ENCODE data around the gene CAMKK1.
A peak's percentile ranks its signal among the peaks of the same experiment; 100 is the strongest.

The CAMKK1 gene

DNA sequence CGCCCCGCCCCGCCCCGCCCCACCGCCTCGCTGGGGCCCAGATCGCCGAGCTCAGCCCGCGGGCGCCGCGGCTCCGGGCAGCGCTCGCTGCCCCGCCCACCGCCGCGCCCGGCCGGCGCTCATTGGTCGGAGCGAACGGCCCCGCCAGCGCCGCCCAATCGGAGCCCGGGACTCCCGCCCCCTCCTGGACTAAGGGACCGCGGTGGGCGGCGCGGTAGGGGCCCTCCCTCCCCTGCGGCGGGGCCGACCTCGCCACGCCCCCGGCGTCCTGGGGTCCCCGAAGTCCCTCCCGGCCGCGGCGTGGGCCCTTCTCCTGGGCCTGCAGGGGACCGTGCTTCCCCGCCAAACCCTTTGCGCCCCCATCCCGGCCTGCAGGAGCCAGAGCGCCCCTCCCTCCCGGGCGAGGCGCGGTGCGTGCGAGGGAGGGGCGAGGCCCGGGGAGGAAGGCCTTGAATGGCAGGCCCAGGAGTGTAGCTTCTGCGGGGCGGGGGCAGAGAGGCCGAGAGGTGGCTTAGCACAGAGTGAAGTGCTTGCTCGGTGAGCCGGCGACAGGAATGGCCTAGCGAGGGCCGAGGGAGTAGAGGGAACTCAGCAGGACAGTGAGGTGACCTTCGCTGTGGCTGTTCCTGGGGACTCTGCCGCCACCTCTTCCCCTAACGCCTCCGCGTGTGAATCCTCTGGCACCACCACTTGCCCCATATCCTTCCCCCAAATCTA, at the start of gene CAMKK1:
CAMKK1 (minus strand) TSS at position 51 of the 717 bp plus-strand sequence. CDS start 7,366 bp downstream, outside the sequence.
- peak; percentile 74 to 88 for DNase-seq (ENCODE audit: low read depth in 2 of 2)

- no peak for DNase-seq (ENCODE audit: low read depth in 2 of 2)
These were observed 48.3 kb upstream of the CAMKK1 start for GRCh38 chr17:3940965-3941698.

GRCh38 chr17:3937359-3937758, 44.5 kb upstream of the CAMKK1 start:
- no peak for DNase-seq (ENCODE audit: low read depth in 2 of 2)

DNA sequence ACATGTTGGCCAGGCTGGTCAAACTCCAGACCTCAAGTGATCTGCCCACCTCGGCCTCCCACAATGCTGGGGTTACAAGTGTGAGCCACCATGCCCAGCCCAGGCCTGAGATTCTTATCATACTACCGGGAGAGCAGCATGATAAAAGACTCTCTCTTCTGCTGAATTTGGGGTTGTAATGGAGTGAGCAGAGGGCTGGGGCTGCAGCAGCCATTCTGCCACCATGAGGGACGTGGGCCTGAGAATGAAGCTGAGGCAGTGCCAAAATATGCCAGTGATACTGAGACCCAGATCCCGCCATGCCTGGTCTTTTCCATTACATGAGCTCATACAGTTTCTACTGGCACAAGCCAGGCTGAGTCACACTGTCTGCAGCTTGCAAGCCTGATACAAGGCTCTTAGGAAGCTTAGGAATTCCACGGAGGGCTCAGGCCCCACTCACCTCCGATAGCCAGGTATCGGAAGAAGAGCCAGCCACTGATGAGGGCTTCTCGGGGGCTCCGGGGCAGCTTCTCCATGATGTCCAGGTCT, 43.0 kb upstream of the CAMKK1 start:
- DNase-seq (ENCODE audit: low read depth in 2 of 2), result no peak

DNA sequence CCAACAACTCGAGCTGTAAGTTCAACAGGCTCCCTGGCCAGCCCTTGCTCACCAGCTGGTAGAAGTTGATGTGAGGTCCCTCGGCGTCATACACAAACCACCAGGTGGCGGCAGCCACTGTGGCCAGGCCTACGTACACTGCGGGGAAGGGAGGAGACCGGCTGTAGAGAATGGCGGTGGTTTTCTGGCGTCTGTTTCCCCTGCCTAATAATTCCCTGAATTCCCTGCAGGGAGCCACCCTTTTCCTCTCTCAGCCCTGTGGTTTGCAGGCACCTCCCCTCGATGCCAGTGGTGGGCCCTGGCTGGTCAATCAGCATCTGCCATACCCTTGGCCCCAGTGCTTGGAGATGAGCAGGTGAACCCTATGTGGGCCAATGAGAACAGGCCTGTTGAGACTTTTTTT, 42.3 kb upstream of the CAMKK1 start:
- DNase-seq (ENCODE audit: low read depth in 2 of 2), result no peak

GRCh38 chr17:3929764-3930163, 36.9 kb upstream of the CAMKK1 start:
- DNase-seq (ENCODE audit: low read depth in 2 of 2), result no peak

- no peak for DNase-seq (ENCODE audit: low read depth in 2 of 2)
These were observed 36.3 kb upstream of the CAMKK1 start for GRCh38 chr17:3929181-3929580.

DNA sequence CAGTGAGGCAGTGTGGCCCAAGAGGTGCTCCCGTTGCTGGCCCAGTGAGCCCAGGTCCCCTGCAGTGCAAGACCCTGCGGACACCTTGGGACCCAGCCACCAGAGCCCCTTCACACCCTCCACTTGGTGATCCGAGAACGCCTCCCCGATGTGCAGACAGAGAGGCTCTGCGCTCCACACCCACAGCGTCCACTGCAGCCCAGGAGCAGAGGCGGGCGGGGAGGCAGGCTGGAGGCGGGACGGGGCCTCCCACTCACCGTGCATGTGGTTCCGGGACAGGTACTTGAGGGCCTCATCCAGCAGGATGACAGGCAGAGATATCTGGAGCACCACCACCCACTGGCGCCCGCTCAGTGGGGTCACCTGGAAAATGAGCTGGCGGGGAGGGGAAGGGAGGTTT, 35.6 kb upstream of the CAMKK1 start:
- no peak for DNase-seq (ENCODE audit: low read depth in 2 of 2)

DNA sequence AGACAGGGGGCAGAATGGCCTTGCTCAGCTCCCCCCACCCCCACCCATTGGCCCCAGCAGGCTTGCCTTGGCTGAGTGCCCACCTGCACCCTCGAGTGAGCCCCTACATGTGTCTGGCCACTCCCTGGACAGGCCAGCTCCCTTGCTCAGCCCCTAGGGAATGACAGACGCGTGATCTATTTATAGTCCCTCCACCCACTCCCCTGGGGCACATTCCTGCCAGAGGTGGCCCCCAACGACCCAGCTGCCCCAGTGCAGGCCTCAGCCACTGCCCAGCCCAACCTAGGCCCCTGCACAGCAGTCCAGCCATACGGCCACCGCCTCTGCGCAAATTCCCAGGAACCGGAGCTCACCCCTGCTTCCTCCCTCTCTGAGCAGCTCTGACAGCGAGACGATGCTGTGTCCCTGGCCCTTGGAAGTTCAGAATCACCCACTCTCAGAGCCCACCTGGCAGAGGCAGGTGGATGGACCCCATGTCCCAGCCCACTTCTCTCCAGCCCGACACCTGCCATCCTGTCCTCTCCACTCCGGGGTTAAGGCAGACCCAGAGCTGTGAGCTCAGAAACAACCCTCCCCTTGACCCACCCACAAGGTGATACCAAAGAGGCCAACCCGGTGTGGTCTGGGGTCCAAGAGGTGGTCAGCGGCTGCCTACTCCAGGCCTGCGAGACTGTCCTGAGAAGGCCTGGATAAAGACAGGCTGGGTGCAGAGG, 34.9 kb upstream of the CAMKK1 start:
- no peak for DNase-seq (ENCODE audit: low read depth in 2 of 2)

DNA sequence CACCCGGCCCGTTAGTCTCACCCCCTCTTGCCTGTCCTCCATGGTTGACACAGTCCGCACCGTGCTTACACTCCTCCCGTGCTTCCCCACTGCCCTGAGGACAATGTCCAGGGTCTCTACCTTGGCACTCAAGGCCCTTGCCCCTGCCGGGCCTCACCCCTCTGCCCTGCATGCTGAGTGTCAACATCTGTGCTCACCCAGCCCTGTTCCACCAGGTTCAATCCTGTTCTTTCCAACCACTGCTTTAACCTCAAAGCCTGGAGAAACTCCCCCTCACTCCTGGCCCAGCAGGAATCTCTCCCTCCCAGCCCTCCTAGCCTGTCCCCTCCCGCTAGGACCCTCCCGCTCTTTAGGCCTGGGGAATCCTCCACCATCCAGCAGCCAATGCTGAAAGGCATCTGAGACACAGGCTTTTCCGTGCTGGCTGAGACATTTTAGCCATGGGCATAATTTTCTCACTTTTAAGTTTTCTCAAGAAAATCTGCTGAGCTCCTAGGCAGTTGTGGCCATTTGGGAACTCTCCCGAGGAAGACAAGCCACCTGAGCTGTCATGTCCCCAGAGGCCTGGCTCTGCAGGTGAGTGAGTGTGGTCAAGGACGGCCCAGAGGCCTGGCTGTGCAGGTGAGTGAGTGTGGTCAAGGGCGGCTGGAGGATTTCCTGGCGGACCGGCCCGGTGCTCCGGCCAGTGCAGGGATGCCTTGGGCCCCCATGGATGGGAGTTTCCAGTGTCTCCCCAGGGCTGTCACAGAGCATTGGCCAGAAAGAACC, 34.2 kb upstream of the CAMKK1 start:
- DNase-seq (ENCODE audit: low read depth in 2 of 2), result no peak

DNA sequence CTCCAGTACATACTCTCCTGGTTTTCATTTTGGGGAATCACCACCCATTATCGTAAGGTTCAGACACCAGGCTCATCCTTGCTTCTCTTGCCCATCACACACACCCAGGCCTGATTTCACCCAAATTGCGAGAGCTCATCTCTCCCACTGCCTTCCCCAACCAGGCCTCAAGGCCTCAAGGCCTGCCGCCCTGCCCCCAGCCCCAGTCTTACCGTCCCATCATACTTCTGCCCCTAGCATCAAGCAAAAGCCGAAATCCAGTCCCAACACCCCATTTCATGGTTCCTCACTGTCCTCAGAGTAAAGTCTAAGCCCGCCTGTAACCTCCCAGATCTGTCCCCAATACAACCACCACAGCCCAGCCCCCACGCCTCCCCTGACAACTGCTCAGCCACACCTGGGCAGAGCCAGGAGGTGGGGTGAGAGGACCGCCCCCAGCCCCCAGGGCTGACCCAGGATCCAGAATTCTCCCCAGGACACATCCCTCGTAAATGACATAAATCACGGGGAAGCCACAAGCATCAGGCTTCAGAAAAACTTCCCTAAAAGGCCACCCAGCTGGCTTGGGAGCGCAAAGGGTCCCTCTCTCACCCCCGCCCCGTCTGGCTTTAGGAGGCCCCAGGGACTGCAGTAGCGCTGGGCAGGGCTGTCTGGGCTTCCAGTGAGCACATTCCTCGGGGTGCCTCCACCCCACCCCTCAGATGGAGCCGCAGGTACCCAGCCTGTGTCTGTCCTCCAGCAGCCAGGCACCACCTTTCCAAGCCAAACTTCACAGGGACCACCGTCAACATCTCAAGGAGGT, 33.0 kb upstream of the CAMKK1 start:
- DNase-seq (ENCODE audit: low read depth in 2 of 2), result no peak

DNA sequence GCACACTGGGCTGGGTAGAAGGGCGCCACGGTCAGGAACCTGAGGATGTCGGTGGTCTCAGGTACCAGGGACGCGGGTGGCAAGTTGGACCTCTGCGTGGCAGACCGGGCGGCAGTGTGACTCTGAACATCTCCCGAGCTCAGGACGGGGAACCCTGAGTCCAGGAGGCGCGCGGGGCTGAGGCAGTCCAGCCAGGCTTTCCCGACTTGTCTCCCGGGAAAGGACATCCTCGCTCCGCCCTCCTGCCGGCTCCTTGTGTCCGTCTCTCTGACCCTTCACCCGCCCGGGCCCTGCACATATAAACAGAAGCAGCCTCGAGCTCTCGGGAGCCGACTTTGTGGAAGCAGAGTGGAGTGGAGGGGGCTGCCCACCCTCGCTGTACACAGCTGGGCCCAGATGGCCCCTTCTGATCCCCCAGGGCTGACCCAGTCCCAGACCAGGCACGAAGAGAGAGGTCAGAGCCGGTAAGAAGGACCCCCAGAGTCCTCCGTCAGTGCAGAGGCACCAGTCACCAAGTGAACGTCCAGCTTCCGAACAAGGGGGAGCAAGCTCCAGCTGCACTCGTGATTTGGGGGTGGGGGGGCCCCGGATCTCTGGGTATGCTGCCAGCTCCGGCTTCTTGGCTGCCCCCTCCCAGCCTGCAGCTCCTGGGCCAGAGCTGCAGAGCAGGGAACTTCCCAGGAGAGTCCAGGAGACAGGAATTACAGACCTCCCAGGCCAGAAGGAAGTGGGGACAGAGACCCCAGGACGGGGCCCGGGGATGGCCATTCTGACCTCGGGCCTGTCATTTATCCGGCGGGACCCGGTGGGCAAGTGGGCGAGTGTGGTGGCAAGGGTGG, 31.9 kb upstream of the CAMKK1 start:
- no peak for DNase-seq (ENCODE audit: low read depth in 2 of 2)

DNA sequence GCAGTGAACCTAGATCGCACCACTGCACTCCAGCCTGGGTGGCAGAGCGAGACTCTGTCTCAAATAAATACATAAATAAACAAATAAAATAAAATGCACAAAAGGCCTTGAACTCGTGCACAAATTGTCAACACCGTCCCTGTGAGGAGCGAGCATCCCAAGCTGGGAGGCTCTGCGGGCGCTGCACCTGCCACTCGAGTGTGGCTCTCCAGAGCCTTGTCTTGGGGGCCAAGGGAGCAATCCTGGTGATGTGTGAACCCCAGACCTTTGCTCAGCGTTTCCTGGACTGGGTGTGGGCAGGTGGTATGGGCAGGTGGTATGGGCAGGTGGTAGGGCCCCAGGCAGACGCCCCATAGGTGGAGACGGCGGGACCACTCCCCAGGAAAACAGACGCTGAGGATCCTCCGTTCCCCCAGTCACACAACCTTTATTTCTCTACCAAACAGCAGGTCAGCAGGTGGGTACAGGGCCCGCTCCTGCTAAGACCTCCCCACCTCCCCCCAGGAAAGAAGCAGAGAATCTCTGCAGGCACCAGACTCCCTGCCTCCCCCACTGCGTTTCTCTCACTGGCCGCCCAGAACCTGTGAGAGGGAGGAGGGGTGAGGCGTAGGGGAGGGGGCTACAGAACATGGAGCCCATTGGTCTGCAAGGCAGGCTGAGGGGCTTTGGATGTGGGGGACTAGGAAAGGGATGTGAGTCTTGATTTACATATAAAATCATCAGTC, 30.8 kb upstream of the CAMKK1 start:
- DNase-seq (ENCODE audit: low read depth in 2 of 2), result no peak

DNA sequence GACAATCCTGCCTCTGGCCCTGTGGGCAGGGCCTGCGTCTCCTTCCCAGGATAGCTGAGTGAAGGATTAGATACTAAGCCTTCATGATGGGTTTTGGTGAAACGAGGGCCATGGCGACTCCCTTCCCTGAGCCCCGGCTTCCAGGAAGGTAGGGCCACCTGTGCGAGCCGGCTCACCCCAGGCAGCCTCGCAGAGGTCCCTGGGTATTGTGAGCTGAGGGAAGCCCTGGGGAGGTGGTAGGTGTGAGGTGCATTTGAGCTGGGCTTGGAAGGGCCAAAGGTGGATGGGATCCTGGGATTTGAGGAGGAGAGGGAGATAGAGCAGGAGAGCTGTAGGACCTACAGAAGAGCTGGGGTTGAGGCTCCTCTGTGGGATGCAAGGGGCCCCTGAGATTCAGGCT, 29.9 kb upstream of the CAMKK1 start:
- DNase-seq (ENCODE audit: low read depth in 2 of 2), result no peak

GRCh38 chr17:3921502-3922319, 28.9 kb upstream of the CAMKK1 start:
- no peak for DNase-seq (ENCODE audit: low read depth in 2 of 2)

GRCh38 chr17:3921006-3921405, 28.2 kb upstream of the CAMKK1 start:
- DNase-seq (ENCODE audit: low read depth in 2 of 2), result no peak

DNA sequence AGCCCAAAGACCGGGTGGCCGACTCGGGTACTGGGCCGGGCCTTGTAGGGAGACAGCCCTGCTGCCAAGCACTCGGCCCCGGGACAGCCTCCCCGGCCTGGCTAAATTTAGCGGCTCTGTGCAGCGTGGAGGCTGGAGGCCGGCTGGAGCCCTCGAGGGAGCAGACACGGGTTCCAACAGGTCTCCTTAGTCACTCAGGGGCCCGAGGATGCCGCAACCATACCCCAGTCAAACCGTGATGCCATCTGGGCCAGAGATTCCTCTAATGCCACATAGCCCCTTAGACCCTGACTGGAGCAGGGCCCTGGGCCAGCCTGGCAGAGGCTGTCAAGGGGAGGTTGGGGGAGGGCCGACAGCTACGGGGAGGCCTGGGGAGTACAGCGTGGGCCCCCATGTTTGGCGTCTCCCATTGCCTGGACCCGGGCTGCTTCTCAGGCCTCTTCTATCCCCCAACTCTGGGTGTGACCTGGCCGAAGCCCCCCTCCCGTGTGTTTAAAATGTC, 26.3 kb upstream of the CAMKK1 start:
- no peak for DNase-seq (ENCODE audit: low read depth in 2 of 2)
